Nephron progenitor cell (in vitro differentiated cells): ENCODE results near the gene WLS.

ENCODE experiments used
- DNase-seq: peaks from one replicate; pipeline ENCODE4 v3.0.0; 2021
- H3K27ac Mint-ChIP-seq: 2 replicates; pipeline ENCODE4 v1.8.0; 2021; ENCODE audit warnings: mild to moderate bottlenecking, moderate library complexity, mixed read lengths
- H3K27me3 Mint-ChIP-seq: 2 replicates; pipeline ENCODE4 v1.8.0; 2021; ENCODE audit warnings: mild to moderate bottlenecking, low read depth, mixed read lengths; ENCODE audit not compliant: poor library complexity
- H3K36me3 Mint-ChIP-seq: 2 replicates; pipeline ENCODE4 v1.8.0; 2021; ENCODE audit warnings: low read depth, mixed read lengths
- H3K4me1 Mint-ChIP-seq: 2 replicates; pipeline ENCODE4 v1.8.0; 2021; ENCODE audit warnings: mixed read lengths
- H3K4me3 Mint-ChIP-seq: 2 replicates; pipeline ENCODE4 v1.8.0; 2021; ENCODE audit warnings: mild to moderate bottlenecking, moderate library complexity, mixed read lengths
- H3K9me3 Mint-ChIP-seq: 2 replicates; pipeline ENCODE4 v1.8.0; 2021; ENCODE audit warnings: mild to moderate bottlenecking, moderate library complexity, mixed read lengths
- CTCF ChIP-seq: fragments of 200-600 bp; sonication (generic); IDR thresholded peaks from 2 replicates; pipeline ENCODE4 v1.5.0; 2021; ENCODE audit warnings: antibody characterized with exemption

Gene WLS

GRCh38 chr1:68254667-68255226 lies 22.4 kb upstream of the WLS start:
- H3K4me3 Mint-ChIP-seq, result no peak overlapping the region
- DNase-seq, result no peak
- no peak overlapping the region for H3K27ac Mint-ChIP-seq
- no peak for TF ChIP-seq CTCF
- peaks cover 5% of the 10 kb centered on the region for H3K27me3 Mint-ChIP-seq
- H3K36me3 Mint-ChIP-seq, result no peaks in the 10 kb centered on the region
- no peaks in the 10 kb centered on the region for H3K4me1 Mint-ChIP-seq
- H3K9me3 Mint-ChIP-seq, result peaks cover 12% of the 10 kb centered on the region

- Mint-ChIP-seq H3K4me3 (no peak overlapping the region), H3K4me1 (peaks cover 12% of the 10 kb centered on the region)
Measured at GRCh38 chr1:68237040-68237439, 4.7 kb upstream of the WLS start.

DNA sequence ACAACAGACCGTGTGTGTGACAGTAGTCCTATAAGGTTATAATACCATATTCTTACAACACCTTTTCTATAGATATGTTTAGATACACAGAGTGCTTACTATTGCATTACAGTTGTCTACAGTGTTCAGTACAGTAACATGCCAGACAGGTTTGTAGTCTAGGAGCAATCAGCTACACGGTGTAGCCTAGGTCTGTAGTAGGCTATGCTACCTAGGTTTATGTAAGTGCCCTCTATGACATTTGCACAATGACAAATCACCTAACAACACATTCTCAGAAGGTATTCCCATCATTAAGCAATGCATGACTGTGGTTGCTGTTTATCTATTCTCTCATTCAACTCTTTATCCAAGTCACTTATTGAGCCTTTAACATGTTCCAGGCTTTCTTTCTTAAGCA lies 1.8 kb upstream of the WLS start:
- H3K36me3 Mint-ChIP-seq, result no peaks in the 10 kb centered on the region
- no peaks in the 10 kb centered on the region for H3K9me3 Mint-ChIP-seq
- DNase-seq, result no peak
- TF ChIP-seq CTCF, result no peak
- no peak overlapping the region for H3K27ac Mint-ChIP-seq
- peaks cover 30% of the 10 kb centered on the region for H3K4me1 Mint-ChIP-seq
- H3K4me3 Mint-ChIP-seq, result peak overlapping the region; percentile 43
- H3K27me3 Mint-ChIP-seq, result peaks cover 9% of the 10 kb centered on the region

More at GRCh38 chr1:68237040-68237439, 4.7 kb upstream of the WLS start:
- Mint-ChIP-seq H3K9me3 (no peaks in the 10 kb centered on the region), H3K36me3 (no peaks in the 10 kb centered on the region), H3K27ac (no peak overlapping the region), H3K27me3 (peaks cover 8% of the 10 kb centered on the region)
- no peak for DNase-seq
- no peak for TF ChIP-seq CTCF

- H3K36me3 Mint-ChIP-seq, result no peaks in the 10 kb centered on the region
- H3K27me3 Mint-ChIP-seq, result peaks cover 9% of the 10 kb centered on the region
- DNase-seq, result no peak
- no peak for TF ChIP-seq CTCF
- peaks cover 35% of the 10 kb centered on the region for H3K4me1 Mint-ChIP-seq
- H3K4me3 Mint-ChIP-seq, result peak overlapping the region; percentile 96
- H3K27ac Mint-ChIP-seq, result no peak overlapping the region
- no peaks in the 10 kb centered on the region for H3K9me3 Mint-ChIP-seq
Measured at GRCh38 chr1:68233202-68233601, 879 bp upstream of the WLS start.

DNA sequence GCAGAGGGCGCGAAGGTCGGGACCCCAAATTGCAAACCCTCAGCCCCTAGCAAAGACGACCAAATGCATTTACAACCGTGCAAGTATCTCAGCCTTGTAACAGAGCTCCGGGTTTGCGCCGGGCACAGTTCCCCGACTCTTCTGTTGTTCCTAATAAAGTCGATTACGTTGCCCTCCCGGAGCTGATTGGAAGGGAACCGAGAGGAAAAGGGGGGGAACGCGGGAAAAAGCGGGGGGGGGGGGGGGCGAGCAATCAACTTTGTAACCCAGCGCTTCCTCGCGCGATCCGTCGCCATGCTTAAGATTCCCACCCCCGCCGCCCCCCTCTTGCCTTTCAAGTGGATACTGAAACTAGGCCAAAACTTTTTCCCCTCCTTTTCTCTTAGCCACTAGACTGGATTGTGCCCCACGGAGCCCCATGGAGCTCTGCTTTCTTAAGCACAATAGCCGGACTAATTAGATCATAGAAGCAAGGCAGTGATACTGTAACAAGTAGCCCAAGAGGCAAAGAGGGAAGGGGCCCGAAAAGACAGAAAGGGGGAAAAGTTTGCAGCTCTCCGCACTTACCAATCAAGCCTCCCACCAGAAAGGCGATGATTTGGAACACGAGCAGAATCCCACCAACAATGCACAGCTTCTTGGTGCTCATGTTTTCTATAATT lies 565 bp downstream of the WLS start:
- Mint-ChIP-seq H3K27me3 (peaks cover 9% of the 10 kb centered on the region), H3K36me3 (peaks cover 1% of the 10 kb centered on the region), H3K4me3 (peak overlapping the region; percentile 96), H3K4me1 (peaks cover 46% of the 10 kb centered on the region), H3K9me3 (no peaks in the 10 kb centered on the region), H3K27ac (peak overlapping the region; percentile 92)
- peak; percentile 39 for DNase-seq
- no peak for TF ChIP-seq CTCF
